Immature natural killer cell (primary cell): Measurements from ENCODE around the gene DES. TPM values are rescaled to one million over a fixed set of nuclear protein-coding genes. Genes with fewer than 3 reads are reported as not detected.
A peak's percentile ranks its signal among the peaks of the same experiment; 100 is the strongest.
"Not testable (repeated sequence)": the region's sequence is repeated elsewhere in the genome, so short reads cannot be mapped to it uniquely, and the experiment has no call there.

Experiments used
- DNase-seq, 3 donors: peaks; one replicate each; pipeline ENCODE4 v3.0.0; 2022; ENCODE audit warnings: mixed read lengths in 1 of 3
- H3K27ac Mint-ChIP-seq, 6 donors: one replicate each; pipeline ENCODE4 v1.8.0; 2020; ENCODE audit warnings: mixed read lengths in 6 of 6, mild to moderate bottlenecking in 5 of 6, inconsistent platforms in 4 of 6, moderate library complexity in 3 of 6
- H3K27me3 Mint-ChIP-seq, 3 donors: one replicate each; pipeline ENCODE4 v1.8.0; 2020 to 2021; ENCODE audit warnings: low read depth in 3 of 3, mild to moderate bottlenecking in 3 of 3, mixed read lengths in 3 of 3, moderate library complexity in 3 of 3, inconsistent platforms in 1 of 3
- H3K36me3 Mint-ChIP-seq, 3 donors: one replicate each; pipeline ENCODE4 v1.8.0; 2020; ENCODE audit warnings: mixed read lengths in 3 of 3, inconsistent platforms in 2 of 3, mild to moderate bottlenecking in 2 of 3
- H3K4me1 Mint-ChIP-seq, 2 donors: one replicate each; pipeline ENCODE4 v1.8.0; 2020; ENCODE audit warnings: inconsistent platforms in 2 of 2, mild to moderate bottlenecking in 2 of 2, mixed read lengths in 2 of 2, moderate library complexity in 1 of 2
- H3K4me3 Mint-ChIP-seq, 5 donors: one replicate each; pipeline ENCODE4 v1.8.0; 2020; ENCODE audit warnings: mild to moderate bottlenecking in 5 of 5, mixed read lengths in 5 of 5, inconsistent platforms in 3 of 5, moderate library complexity in 3 of 5
- H3K9me3 Mint-ChIP-seq, 6 donors: one replicate each; pipeline ENCODE4 v1.8.0; 2020; ENCODE audit warnings: mild to moderate bottlenecking in 6 of 6, mixed read lengths in 6 of 6, inconsistent platforms in 4 of 6, moderate library complexity in 3 of 6
- polyA plus RNA-seq, 3 donors: library from polyadenylated mRNA; unstranded; fragments of 300-500 nt; fragmentation: Illumina TruSeq; gene quantifications; one replicate each; pipeline ENCODE4 v1.2.3, GENCODE V29; 2021

The DES gene
- polyA plus RNA-seq, 3 donors from 2014 or later, result not detected

- H3K4me3 Mint-ChIP-seq, result peak overlapping the region; percentile 63 to 96 (median 75)
- H3K9me3 Mint-ChIP-seq, result no peaks in the 10 kb centered on the region
- H3K4me1 Mint-ChIP-seq, result peaks cover 25 to 26% of the 10 kb centered on the region in 2 donors
- peaks cover 2 to 13% (median 6%) of the 10 kb centered on the region in 3 donors for H3K27me3 Mint-ChIP-seq
- H3K36me3 Mint-ChIP-seq, result peaks cover 10 to 15% (median 10%) of the 10 kb centered on the region in 3 donors
- DNase-seq, result peak; percentile 98 to 99 (median 99)
- H3K27ac Mint-ChIP-seq, result peak overlapping the region; percentile 85 to 97 (median 92)
Observed at GRCh38 chr2:219388121-219388906, 29.9 kb upstream of the DES start.

- peaks cover 24 to 25% of the 10 kb centered on the region in 2 donors for H3K4me1 Mint-ChIP-seq
- H3K36me3 Mint-ChIP-seq, result peaks cover 6 to 10% (median 6%) of the 10 kb centered on the region in 3 donors
- H3K27me3 Mint-ChIP-seq, result peaks cover 2 to 11% (median 8%) of the 10 kb centered on the region in 3 donors
- peak in 1 of 3 donors; percentile 7 for DNase-seq
- H3K4me3 Mint-ChIP-seq, result peak overlapping the region; percentile 55 to 80 (median 72)
- peak overlapping the region; percentile 79 to 92 (median 85) for H3K27ac Mint-ChIP-seq
- peaks cover 0 to under 1% (median 0%) of the 10 kb centered on the region in 6 donors for H3K9me3 Mint-ChIP-seq
Observed at GRCh38 chr2:219388907-219389156, 29.3 kb upstream of the DES start.

GRCh38 chr2:219392754-219393153, 25.4 kb upstream of the DES start:
- DNase-seq, result no peak
- H3K9me3 Mint-ChIP-seq, result peaks cover 0 to 1% (median 0%) of the 10 kb centered on the region in 6 donors
- H3K36me3 Mint-ChIP-seq, result no peaks in the 10 kb centered on the region
- no peak overlapping the region for H3K27ac Mint-ChIP-seq
- H3K4me1 Mint-ChIP-seq, result peaks cover 7 to 8% of the 10 kb centered on the region in 2 donors
- H3K27me3 Mint-ChIP-seq, result peaks cover 2 to 14% (median 4%) of the 10 kb centered on the region in 3 donors
- H3K4me3 Mint-ChIP-seq, result no peak overlapping the region

GRCh38 chr2:219395056-219395455, 23.1 kb upstream of the DES start:
- H3K36me3 Mint-ChIP-seq, H3K9me3 Mint-ChIP-seq, H3K4me1 Mint-ChIP-seq, H3K27ac Mint-ChIP-seq, DNase-seq, H3K4me3 Mint-ChIP-seq: not testable (repeated sequence)
- peaks cover 2 to 14% (median 6%) of the 10 kb centered on the region in 3 donors for H3K27me3 Mint-ChIP-seq

GRCh38 chr2:219395609-219396008, 22.6 kb upstream of the DES start:
- Mint-ChIP-seq H3K9me3 (peaks cover 0 to 1% (median 0%) of the 10 kb centered on the region in 6 donors), H3K27ac (no peak overlapping the region), H3K4me1 (no peaks in the 10 kb centered on the region), H3K4me3 (no peak overlapping the region), H3K27me3 (peaks cover 2 to 11% (median 6%) of the 10 kb centered on the region in 3 donors), H3K36me3 (no peaks in the 10 kb centered on the region)
- DNase-seq, result no peak

DNA sequence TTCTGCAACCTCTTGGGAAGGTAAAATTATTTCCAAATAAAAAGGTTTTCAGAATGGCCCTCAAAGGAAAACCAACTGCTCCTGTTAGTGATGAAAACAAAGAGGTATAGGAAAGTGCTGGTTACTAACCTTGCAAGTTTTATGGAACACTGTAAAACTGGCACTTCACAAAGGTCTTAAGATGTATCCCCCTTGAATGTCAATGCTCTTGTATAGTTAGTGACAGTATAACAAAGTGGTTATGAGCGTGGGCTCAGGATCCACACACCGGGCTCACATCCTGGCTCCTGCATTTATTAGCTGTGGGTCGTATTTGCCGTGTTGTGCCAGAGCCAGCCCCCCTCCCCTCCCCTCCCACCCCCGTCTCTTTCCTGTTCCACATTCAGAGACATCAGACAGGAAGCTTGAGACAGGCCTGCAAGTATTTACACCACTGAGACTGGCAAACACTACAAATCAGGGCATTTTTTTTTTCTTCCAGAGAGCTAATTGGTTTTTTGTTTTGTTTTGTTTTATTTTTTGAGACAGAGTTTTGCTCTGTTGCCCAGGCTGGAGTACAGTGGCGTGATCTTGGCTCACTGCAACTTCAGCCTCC, 21.2 kb upstream of the DES start:
- Mint-ChIP-seq H3K4me3 (no peak overlapping the region), H3K9me3 (peaks cover 0 to 1% (median 0%) of the 10 kb centered on the region in 6 donors), H3K4me1 (no peaks in the 10 kb centered on the region), H3K27ac (no peak overlapping the region), H3K36me3 (no peaks in the 10 kb centered on the region), H3K27me3 (peaks cover 0 to 7% (median 6%) of the 10 kb centered on the region in 3 donors)
- DNase-seq, result no peak

- no peak for DNase-seq
- H3K9me3 Mint-ChIP-seq, result peaks cover 0 to under 1% (median 0%) of the 10 kb centered on the region in 6 donors
- H3K4me3 Mint-ChIP-seq, result no peak overlapping the region
- peaks cover 0 to 11% (median 6%) of the 10 kb centered on the region in 3 donors for H3K27me3 Mint-ChIP-seq
- H3K36me3 Mint-ChIP-seq, result no peaks in the 10 kb centered on the region
- no peak overlapping the region for H3K27ac Mint-ChIP-seq
- no peaks in the 10 kb centered on the region for H3K4me1 Mint-ChIP-seq
Observed at GRCh38 chr2:219398721-219399363, 19.3 kb upstream of the DES start.

GRCh38 chr2:219399716-219400478, 18.3 kb upstream of the DES start:
- Mint-ChIP-seq H3K4me1 (no peaks in the 10 kb centered on the region), H3K36me3 (no peaks in the 10 kb centered on the region), H3K4me3 (no peak overlapping the region), H3K27ac (no peak overlapping the region), H3K9me3 (no peaks in the 10 kb centered on the region), H3K27me3 (peaks cover 0 to 12% (median 6%) of the 10 kb centered on the region in 3 donors)
- DNase-seq, result no peak

DNA sequence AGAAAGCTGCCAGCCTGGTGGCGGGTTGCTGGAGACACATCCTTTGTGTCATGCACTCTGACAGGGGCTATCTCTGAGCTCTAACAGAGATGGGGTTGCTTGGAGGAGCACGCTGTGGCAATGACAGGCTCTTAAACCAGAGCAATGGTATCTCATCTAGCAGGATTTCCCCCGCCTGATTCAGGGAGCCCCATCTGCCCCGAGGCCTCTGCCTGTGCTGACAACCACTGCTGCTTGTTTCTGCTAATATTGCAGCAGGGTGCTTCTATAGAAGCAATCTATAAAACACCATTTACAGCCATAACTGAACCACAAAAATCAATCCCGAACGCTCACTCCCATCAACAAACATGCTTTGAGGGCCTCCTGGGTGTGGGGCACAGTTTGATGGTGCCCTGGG, 17.6 kb upstream of the DES start:
- no peak overlapping the region for H3K4me3 Mint-ChIP-seq
- H3K36me3 Mint-ChIP-seq, result no peaks in the 10 kb centered on the region
- peaks cover 0 to 9% (median 6%) of the 10 kb centered on the region in 3 donors for H3K27me3 Mint-ChIP-seq
- no peak for DNase-seq
- no peaks in the 10 kb centered on the region for H3K9me3 Mint-ChIP-seq
- H3K27ac Mint-ChIP-seq, result no peak overlapping the region
- H3K4me1 Mint-ChIP-seq, result no peaks in the 10 kb centered on the region

DNA sequence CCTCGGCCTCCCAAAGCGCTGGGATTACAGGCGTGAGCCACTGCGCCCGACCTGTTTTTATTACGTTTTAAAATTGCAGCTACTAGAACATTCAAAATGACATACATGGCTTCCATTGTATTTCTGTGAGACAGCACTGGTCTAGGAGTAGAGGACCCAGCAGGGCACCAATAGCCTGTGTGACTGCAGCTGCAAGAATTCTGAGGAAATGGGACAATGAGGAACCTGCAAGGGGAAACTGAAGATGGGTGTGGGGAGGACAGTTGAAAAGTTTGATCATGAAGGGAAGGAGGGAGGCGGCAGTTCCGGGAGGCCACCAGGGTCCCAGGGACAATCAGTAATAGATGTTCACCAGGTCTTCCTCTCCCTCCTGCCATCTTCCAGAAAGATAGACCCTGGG, 16.6 kb upstream of the DES start:
- no peak overlapping the region for H3K27ac Mint-ChIP-seq
- no peaks in the 10 kb centered on the region for H3K9me3 Mint-ChIP-seq
- DNase-seq, result no peak
- H3K27me3 Mint-ChIP-seq, result peaks cover 0 to 12% (median 7%) of the 10 kb centered on the region in 3 donors
- no peaks in the 10 kb centered on the region for H3K36me3 Mint-ChIP-seq
- no peaks in the 10 kb centered on the region for H3K4me1 Mint-ChIP-seq
- H3K4me3 Mint-ChIP-seq, result no peak overlapping the region

DNA sequence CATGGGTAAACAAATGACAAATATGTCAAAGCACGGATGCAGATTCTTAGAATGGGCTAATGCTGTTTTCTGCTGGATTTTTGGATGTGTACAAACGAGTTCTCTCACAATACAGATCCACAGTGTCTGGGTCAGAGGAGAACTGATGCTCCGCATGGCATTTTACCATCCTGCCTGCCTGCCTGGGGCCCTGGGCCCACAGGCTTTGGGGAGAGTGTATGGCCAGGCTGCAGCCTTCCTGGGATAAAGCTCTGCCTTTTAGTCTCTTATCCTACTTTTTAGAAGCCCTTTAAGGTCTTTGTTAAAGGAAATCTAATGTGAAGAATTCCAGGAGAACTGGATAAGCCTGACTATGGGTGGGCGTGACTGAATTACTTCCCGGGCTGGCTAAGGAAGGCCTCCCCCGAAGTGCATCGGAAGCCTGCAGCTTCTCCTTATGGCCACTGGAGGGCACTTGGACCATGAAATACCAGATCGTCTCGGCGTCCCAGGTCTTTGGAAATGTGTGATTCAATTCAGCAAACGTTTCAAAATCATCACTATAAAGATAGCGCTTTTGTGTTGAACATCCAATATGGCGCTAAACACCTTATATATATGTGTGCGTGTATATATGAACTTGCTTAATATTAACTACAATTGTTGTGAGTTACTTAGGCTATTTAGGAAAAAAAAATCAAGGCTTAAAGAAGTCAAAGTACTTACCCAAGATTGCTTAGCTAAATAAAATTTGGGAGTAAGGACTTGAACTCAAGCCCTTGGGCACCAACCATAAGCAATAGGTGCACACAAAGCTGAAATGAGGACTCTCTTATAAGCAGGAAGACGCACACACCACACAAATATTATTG, 15.3 kb upstream of the DES start:
- Mint-ChIP-seq H3K4me3 (no peak overlapping the region), H3K9me3 (no peaks in the 10 kb centered on the region), H3K4me1 (no peaks in the 10 kb centered on the region), H3K27me3 (peaks cover 0 to 12% (median 7%) of the 10 kb centered on the region in 3 donors), H3K36me3 (no peaks in the 10 kb centered on the region), H3K27ac (no peak overlapping the region)
- peak; percentile 26 to 54 (median 41) for DNase-seq

GRCh38 chr2:219403861-219404260, 14.3 kb upstream of the DES start:
- Mint-ChIP-seq H3K27ac (no peak overlapping the region), H3K27me3 (peaks cover 1 to 12% (median 7%) of the 10 kb centered on the region in 3 donors), H3K4me3 (no peak overlapping the region), H3K4me1 (no peaks in the 10 kb centered on the region), H3K36me3 (no peaks in the 10 kb centered on the region), H3K9me3 (no peaks in the 10 kb centered on the region)
- DNase-seq, result no peak
